Suprapubic skin (tissue), 3 donors: ENCODE data around the gene RNLS.

ENCODE experiments used
- EP300 ChIP-seq: sonication (generic); formaldehyde crosslinking; IDR thresholded peaks from one replicate; pipeline ENCODE4 v1.6.1; 2017; ENCODE audit warnings: antibody characterized with exemption
- POLR2A ChIP-seq, 2 donors: fragments of 450-650 bp; IDR thresholded peaks; one replicate each; pipeline ENCODE4 v1.6.1; 2017; ENCODE audit warnings: antibody characterized with exemption in 2 of 2, mild to moderate bottlenecking in 2 of 2, moderate library complexity in 2 of 2
- TF ChIP-seq, protein P1 (sequence below), 2 donors: fragments of 200-600 bp in 1 of 2; fragments of 450-650 bp in 1 of 2; sonication (generic) in 1 of 2; IDR thresholded peaks; one replicate each; pipeline ENCODE4 v1.5.1; 2016 to 2019; ENCODE audit warnings: antibody characterized with exemption in 2 of 2, mild to moderate bottlenecking in 1 of 2, moderate library complexity in 1 of 2

DNA sequence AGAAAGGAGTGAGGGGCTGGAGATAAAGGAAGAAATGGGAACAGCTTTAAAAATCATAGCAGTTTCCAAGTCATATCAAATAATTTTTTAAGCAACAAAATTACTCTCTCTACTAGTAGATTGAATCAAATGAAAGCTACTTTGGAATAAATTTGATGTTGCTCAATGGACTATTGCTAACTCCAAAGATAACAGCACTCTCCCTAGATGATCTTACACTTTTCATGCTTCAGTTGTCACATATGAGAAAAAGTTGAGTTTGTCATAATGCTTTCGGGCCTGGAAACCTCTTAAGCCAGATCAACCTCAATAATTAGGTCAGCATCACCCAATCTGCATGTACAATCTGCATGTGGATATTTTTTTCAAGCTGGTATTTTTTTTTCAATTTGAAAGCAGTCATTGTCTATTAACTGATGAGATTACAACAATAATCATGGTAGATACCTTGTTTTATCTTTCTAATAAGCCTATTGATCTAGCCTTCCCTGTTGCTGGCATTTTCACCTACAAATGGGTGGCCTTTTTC, 34.7 kb upstream of the RNLS start:
- no peak for TF ChIP-seq POLR2A (IDR thresholded peaks at IDR 0.05)
- TF ChIP-seq, protein P1, sequence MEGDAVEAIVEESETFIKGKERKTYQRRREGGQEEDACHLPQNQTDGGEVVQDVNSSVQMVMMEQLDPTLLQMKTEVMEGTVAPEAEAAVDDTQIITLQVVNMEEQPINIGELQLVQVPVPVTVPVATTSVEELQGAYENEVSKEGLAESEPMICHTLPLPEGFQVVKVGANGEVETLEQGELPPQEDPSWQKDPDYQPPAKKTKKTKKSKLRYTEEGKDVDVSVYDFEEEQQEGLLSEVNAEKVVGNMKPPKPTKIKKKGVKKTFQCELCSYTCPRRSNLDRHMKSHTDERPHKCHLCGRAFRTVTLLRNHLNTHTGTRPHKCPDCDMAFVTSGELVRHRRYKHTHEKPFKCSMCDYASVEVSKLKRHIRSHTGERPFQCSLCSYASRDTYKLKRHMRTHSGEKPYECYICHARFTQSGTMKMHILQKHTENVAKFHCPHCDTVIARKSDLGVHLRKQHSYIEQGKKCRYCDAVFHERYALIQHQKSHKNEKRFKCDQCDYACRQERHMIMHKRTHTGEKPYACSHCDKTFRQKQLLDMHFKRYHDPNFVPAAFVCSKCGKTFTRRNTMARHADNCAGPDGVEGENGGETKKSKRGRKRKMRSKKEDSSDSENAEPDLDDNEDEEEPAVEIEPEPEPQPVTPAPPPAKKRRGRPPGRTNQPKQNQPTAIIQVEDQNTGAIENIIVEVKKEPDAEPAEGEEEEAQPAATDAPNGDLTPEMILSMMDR (IDR thresholded peaks at IDR 0.05): no peak
- no peak for TF ChIP-seq EP300
